Lower lobe of right lung (tissue), 2 donors: ENCODE results near the gene LHPP. TPM values are rescaled to one million over a fixed set of nuclear protein-coding genes. Genes with fewer than 3 reads are reported as not detected.
"Not testable (repeated sequence)": the region's sequence is repeated elsewhere in the genome, so short reads cannot be mapped to it uniquely, and the experiment has no call there.

Experiments used
- ATAC-seq, 2 donors: fragments of 200-7000 bp; cut with Tn5 transposase; one replicate each; pipeline ENCODE4 v1.9.1; 2020 to 2022; ENCODE audit warnings: mild to moderate bottlenecking in 2 of 2, moderate library complexity in 2 of 2
- DNase-seq: peaks from one replicate; pipeline ENCODE4 v3.0.0-alpha.2; 2020
- H3K27ac ChIP-seq: fragments of 200-600 bp; one replicate; pipeline ENCODE4 v1.8.0; 2022
- H3K27me3 ChIP-seq: fragments of 200-600 bp; one replicate; pipeline ENCODE4 v1.8.0; 2022; ENCODE audit warnings: low read depth
- H3K36me3 ChIP-seq: fragments of 200-600 bp; one replicate; pipeline ENCODE4 v1.8.0; 2022; ENCODE audit warnings: mild to moderate bottlenecking
- H3K4me1 ChIP-seq: fragments of 200-600 bp; one replicate; pipeline ENCODE4 v1.8.0; 2022
- H3K4me3 ChIP-seq: fragments of 200-600 bp; one replicate; pipeline ENCODE4 v1.8.0; 2022; ENCODE audit warnings: mild to moderate bottlenecking
- H3K9me3 ChIP-seq: fragments of 200-600 bp; one replicate; pipeline ENCODE4 v1.8.0; 2022
- intact Hi-C: fragments of 100-400 bp; cut with DNase I; formaldehyde crosslinking; loops from one replicate; pipeline ENCODE4 v1.11.0; 2022
- total RNA-seq: library from RNA; stranded (reverse); fragmentation: NEBNext Ultra II Directional; extraction: Animal tissue kit (Norgen Biotek cat#: 25700); gene quantifications from one replicate; pipeline ENCODE4 v1.2.1, GENCODE V29; 2021
- TF ChIP-seq, protein P1 (sequence below): fragments of 200-600 bp; IDR thresholded peaks from one replicate; pipeline ENCODE4 v1.8.0; 2022; ENCODE audit warnings: antibody characterized with exemption, mild to moderate bottlenecking
- donor health status: DM: no; HTN: yes; CAD: no; lungs with severe emphysema.

Gene LHPP
- total RNA-seq, 1 donor from 2014 or later: 17.8 TPM

DNA sequence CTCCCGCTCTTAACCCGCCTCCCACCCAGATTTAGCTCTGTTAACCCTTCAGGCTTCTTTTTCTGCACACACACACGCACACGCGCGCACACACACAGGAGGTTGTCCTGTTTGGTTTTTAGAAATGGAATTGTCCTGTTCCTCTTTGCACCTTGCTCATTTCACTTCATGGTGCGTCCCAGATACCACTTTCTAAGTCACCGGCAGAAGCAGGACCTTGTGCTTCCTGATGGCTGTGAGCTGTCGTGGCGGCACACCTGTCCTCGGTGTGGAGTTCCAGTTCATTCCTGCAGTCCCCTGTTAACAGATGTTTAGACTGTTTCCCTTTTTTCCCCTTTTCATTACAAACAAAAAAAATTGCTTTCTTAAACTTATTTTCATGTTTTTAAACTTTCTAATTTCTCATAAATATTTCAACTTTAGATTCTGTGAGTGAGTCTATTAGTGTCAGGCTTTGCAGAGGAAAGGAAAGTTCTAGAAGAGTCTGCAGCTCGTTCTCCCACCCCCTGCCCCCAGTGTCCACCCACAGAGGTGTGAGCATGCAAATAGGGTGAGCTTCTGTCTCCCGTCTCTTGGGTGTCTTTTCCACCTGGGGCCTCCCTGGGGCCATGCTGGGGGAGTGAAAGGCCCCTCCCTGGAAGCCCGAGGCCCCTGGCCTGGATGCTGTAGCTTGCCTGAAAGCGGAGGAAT, 85.5 kb downstream of the LHPP start:
- H3K27me3 ChIP-seq: no peaks in the 10 kb centered on the region
- TF ChIP-seq, protein P1, sequence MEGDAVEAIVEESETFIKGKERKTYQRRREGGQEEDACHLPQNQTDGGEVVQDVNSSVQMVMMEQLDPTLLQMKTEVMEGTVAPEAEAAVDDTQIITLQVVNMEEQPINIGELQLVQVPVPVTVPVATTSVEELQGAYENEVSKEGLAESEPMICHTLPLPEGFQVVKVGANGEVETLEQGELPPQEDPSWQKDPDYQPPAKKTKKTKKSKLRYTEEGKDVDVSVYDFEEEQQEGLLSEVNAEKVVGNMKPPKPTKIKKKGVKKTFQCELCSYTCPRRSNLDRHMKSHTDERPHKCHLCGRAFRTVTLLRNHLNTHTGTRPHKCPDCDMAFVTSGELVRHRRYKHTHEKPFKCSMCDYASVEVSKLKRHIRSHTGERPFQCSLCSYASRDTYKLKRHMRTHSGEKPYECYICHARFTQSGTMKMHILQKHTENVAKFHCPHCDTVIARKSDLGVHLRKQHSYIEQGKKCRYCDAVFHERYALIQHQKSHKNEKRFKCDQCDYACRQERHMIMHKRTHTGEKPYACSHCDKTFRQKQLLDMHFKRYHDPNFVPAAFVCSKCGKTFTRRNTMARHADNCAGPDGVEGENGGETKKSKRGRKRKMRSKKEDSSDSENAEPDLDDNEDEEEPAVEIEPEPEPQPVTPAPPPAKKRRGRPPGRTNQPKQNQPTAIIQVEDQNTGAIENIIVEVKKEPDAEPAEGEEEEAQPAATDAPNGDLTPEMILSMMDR: no peak

DNA sequence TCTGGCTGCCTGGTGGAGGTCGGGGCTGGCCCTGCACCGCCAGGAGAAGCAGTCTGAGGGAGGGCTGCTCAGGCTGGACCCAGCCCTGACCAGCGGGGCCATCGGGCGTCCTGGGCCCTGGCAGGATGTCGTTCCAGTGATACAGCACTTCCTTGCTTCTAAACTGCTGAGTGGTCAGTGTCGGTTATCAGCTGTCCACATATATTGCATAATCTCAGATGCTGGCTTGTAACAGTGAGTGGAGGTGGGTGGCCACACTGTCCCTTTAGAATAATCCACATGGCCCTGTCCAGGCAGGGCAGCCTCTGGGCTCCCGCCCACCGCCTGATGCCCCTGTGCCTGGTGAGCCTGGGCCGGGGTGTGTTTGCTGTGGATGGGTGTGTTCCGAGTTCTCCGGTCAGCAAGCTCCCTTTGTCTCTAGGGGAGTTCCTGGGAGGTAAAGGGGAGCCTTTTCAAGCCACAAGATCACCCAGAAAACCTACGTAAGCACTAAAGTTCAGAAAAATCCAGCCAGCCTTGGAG, 86.1 kb downstream of the LHPP start:
- ATAC-seq (peak; percentile 9 to 39), DNase-seq (no peak)
- Histone ChIP-seq H3K27ac (no peak overlapping the region), H3K36me3 (no peaks in the 10 kb centered on the region), H3K4me1 (no peaks in the 10 kb centered on the region), H3K27me3 (no peaks in the 10 kb centered on the region), H3K9me3 (no peaks in the 10 kb centered on the region), H3K4me3 (no peak overlapping the region)
- TF ChIP-seq, protein P1: no peak
- intact Hi-C loops: no loop called here

More for the DNA sequence above, 85.5 kb downstream of the LHPP start:
- no peak overlapping the region for H3K4me3 ChIP-seq
- H3K9me3 ChIP-seq: no peaks in the 10 kb centered on the region
- DNase-seq (no peak), ATAC-seq (no peak)
- intact Hi-C loops: no loop called here
- no peaks in the 10 kb centered on the region for H3K4me1 ChIP-seq
- no peak overlapping the region for H3K27ac ChIP-seq
- no peaks in the 10 kb centered on the region for H3K36me3 ChIP-seq

DNA sequence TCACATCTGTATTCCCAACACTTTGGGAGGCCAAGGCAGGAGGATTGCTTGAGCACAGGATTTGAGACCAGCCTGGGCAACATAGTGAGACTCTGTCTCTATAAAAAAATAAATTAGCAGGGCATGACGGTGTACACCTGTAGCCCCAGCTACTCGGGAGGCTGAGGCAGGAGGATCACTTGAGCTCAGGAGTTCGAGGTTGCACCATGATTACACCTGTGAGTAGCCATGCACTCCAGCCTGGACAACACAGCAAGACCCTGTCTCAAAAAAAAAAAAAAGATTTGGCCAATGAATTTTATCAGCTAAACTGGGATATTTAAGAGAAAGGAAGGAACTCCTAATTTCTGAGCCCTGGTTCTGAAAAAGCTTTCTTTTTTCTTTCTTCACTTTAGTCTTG, 87.5 kb downstream of the LHPP start:
- H3K4me1 ChIP-seq, H3K27me3 ChIP-seq, H3K4me3 ChIP-seq, DNase-seq, H3K9me3 ChIP-seq, intact Hi-C loops, ATAC-seq, H3K27ac ChIP-seq, H3K36me3 ChIP-seq: not testable (repeated sequence)

DNA sequence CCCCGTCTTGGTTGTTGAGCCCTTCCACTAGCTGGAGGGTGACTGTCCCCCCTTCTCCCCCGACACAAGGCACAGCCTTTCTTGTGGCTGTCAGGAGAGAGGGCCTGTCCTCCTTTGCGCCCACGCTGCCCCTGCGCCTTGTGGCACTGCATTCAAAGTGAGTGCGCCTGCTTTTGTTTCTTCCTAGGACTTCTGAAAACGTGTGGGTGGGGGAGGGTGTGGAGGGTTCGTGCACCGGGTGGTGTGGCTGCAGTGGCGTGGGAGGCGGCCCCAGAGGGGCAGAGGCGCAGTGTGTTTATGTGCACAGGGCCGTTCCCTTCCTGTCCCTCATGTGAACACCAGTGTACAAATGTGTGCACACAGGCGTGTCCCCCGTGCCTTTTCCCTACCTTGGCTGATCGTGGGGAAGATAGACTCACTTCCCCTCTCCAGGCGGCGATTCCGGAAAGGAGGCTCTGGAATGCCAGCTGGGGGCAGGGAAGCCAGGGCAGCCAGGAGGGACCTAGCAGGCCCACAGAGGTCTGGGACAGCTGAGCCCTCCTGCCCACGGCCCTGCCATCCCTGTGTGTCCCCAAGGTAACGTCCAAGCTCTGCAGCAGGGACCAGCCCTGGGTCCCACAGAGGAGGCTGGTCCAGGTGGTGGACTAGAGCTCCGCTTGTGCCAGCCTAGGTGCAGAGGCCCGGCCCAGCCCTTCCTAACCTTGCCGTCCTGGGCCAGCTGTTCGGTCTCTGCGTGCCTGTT, 88.8 kb downstream of the LHPP start:
- TF ChIP-seq, protein P1: no peak
- Histone ChIP-seq H3K27me3 (no peaks in the 10 kb centered on the region), H3K4me1 (no peaks in the 10 kb centered on the region), H3K36me3 (no peaks in the 10 kb centered on the region), H3K27ac (no peak overlapping the region), H3K4me3 (no peak overlapping the region), H3K9me3 (no peaks in the 10 kb centered on the region)
- intact Hi-C loops: no loop called here
- DNase-seq (no peak), ATAC-seq (peak in 1 of 2 donors; percentile 10)

DNA sequence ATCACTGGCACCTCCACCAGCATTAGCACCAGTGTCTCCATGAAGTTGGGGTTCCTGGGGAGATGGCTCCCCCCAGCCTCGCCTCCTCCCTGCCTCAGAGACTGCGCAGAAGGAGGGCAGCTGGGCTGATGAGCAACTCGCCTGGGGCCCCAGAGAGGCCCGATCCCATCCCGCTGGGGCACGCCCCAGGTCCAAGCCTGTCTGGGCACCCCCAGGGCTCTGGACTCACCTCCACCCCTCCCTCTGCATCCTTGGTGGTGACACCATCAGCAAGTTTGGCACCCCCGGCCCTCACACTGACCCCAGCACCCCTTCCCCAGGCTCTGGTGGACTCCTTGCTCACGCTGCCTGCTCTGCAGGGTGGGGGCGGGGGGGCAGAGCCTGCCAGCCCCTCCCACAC, 89.5 kb downstream of the LHPP start:
- Histone ChIP-seq H3K9me3 (no peaks in the 10 kb centered on the region), H3K27ac (no peak overlapping the region), H3K4me1 (no peaks in the 10 kb centered on the region), H3K27me3 (no peaks in the 10 kb centered on the region), H3K36me3 (no peaks in the 10 kb centered on the region), H3K4me3 (no peak overlapping the region)
- ATAC-seq: no peak
- DNase-seq: no peak
- intact Hi-C loops: no loop called here
- TF ChIP-seq, protein P1: no peak

DNA sequence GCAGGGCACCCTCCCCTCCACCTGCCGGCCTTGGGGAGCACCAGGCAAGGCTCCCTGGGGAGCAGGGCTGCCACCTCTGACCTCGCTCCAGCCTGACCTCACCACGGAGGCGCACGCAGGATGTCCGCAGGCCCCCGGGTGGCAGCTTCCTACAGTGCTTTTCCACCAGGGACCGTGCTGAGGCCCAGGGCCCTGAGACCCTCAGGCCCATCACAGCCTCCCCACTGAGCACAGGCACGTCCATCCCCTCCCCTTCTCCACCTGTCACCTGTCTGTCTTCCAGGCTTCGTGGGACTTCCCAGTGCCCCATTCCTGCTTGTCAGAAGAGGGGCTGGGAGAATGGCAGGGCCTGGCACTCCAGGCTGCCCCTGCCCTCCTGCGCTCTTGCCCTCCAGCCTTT, 90.1 kb downstream of the LHPP start:
- no peaks in the 10 kb centered on the region for H3K4me1 ChIP-seq
- no peaks in the 10 kb centered on the region for H3K36me3 ChIP-seq
- ATAC-seq (no peak), DNase-seq (no peak)
- intact Hi-C loops: no loop called here
- TF ChIP-seq, protein P1: no peak
- no peak overlapping the region for H3K4me3 ChIP-seq
- no peaks in the 10 kb centered on the region for H3K9me3 ChIP-seq
- H3K27ac ChIP-seq: no peak overlapping the region
- no peaks in the 10 kb centered on the region for H3K27me3 ChIP-seq
